Fibroblast of mammary gland (primary cell): ENCODE results near the gene TMEM132E.

Source experiments
- DNase-seq: peaks from one replicate; pipeline ENCODE4 v3.0.0-alpha.2; 2010; ENCODE audit warnings: low read depth
- H3K4me3 ChIP-seq: 2 replicates; pipeline ENCODE4 v1.5.1; 2011; ENCODE audit warnings: low read depth, mild to moderate bottlenecking, low read length, moderate library complexity; ENCODE audit not compliant: control insufficient read depth
- CTCF ChIP-seq: conservative IDR thresholded peaks from 2 replicates; pipeline ENCODE4 v1.5.1; 2011; ENCODE audit warnings: low read depth, low read length, inconsistent platforms; ENCODE audit not compliant: control insufficient read depth, insufficient read depth

TMEM132E gene

GRCh38 chr17:34619687-34620217 lies 40.4 kb downstream of the TMEM132E start:
- TF ChIP-seq CTCF: no peak
- DNase-seq: no peak

GRCh38 chr17:34620458-34620857 lies 41.1 kb downstream of the TMEM132E start:
- no peak for DNase-seq
- H3K4me3 ChIP-seq: no peak overlapping the region
- TF ChIP-seq CTCF: no peak

More at GRCh38 chr17:34619687-34620217, 40.4 kb downstream of the TMEM132E start:
- no peak overlapping the region for H3K4me3 ChIP-seq

GRCh38 chr17:34622862-34623623 lies 43.7 kb downstream of the TMEM132E start:
- no peak overlapping the region for H3K4me3 ChIP-seq
- no peak for DNase-seq
- no peak for TF ChIP-seq CTCF

GRCh38 chr17:34623856-34624766 lies 44.7 kb downstream of the TMEM132E start:
- no peak overlapping the region for H3K4me3 ChIP-seq
- TF ChIP-seq CTCF: no peak
- no peak for DNase-seq

- no peak for TF ChIP-seq CTCF
Observed at GRCh38 chr17:34624767-34625383, 45.5 kb downstream of the TMEM132E start.

GRCh38 chr17:34626121-34626681 lies 46.8 kb downstream of the TMEM132E start:
- no peak for TF ChIP-seq CTCF
- H3K4me3 ChIP-seq: no peak overlapping the region
- DNase-seq: no peak

More at GRCh38 chr17:34624767-34625383, 45.5 kb downstream of the TMEM132E start:
- no peak for DNase-seq
- H3K4me3 ChIP-seq: no peak overlapping the region
